K562 (cell line): Measurements from ENCODE around the gene AMZ1. TPM values are rescaled to one million over a fixed set of nuclear protein-coding genes. Genes with fewer than 3 reads are reported as not detected.

ENCODE experiments used
- CTBP1 ChIP-seq: fragments of 450-650 bp; IDR thresholded peaks from 2 replicates; pipeline ENCODE4 v1.6.1; 2016; ENCODE audit warnings: borderline replicate concordance
- E2F3 ChIP-seq: fragments of 250-450 bp; sonication (Bioruptor Pico); IDR thresholded peaks from 2 replicates; pipeline ENCODE4 v1.4.0; 2020; ENCODE audit warnings: mild to moderate bottlenecking
- FUS ChIP-seq: fragments of 200-400 bp; formaldehyde crosslinking; optimal IDR thresholded peaks from 2 replicates; pipeline ENCODE3; 2017; ENCODE audit warnings: low read depth, low read length
- LEF1 ChIP-seq: fragments of 450-650 bp; IDR thresholded peaks from 2 replicates; pipeline ENCODE4 v1.6.1; 2016; ENCODE audit warnings: mild to moderate bottlenecking
- MTA3 ChIP-seq: fragments of 450-650 bp; formaldehyde crosslinking; IDR thresholded peaks from 2 replicates; pipeline ENCODE4 v1.6.1; 2017; ENCODE audit warnings: mild to moderate bottlenecking, borderline replicate concordance
- SMC3 ChIP-seq: conservative IDR thresholded peaks from 2 replicates; pipeline ENCODE4 v1.6.1; 2011; ENCODE audit warnings: low read depth, low read length, improper control_type of control experiment; ENCODE audit not compliant: insufficient read depth
- TEAD1 ChIP-seq, 2 experiments: fragments of 450-650 bp in 1 of 2; sonication (generic) in 1 of 2; formaldehyde crosslinking; IDR thresholded peaks; 2 replicates each; pipeline versions ENCODE4 v1.4.0 to v1.8.0; 2020 to 2022; ENCODE audit warnings: mild to moderate bottlenecking in 2 of 2, missing genetic modification reagents in 1 of 2
- ZBTB7A ChIP-seq: IDR thresholded peaks from 2 replicates; pipeline ENCODE4 v1.6.1; 2011; ENCODE audit warnings: low read depth, mild to moderate bottlenecking, low read length, moderate library complexity, borderline replicate concordance; ENCODE audit not compliant: control insufficient read depth
- ZNF174 ChIP-seq: fragments of 250-450 bp; sonication (Bioruptor Pico); IDR thresholded peaks from 2 replicates; pipeline ENCODE4 v1.4.0; 2020; ENCODE audit warnings: mild to moderate bottlenecking
- ZNF282 ChIP-seq: sonication (generic); formaldehyde crosslinking; IDR thresholded peaks from 2 replicates; pipeline ENCODE4 v1.8.1; 2023; ENCODE audit warnings: missing genetic modification reagents
- ZNF324 ChIP-seq: fragments of 250-450 bp; sonication (Bioruptor Pico); IDR thresholded peaks from 2 replicates; pipeline ENCODE4 v1.4.0; 2020; ENCODE audit warnings: mild to moderate bottlenecking
- polyA plus RNA-seq, 8 experiments: library from polyadenylated mRNA; depleted of rRNA in 4 of 8; stranded (reverse) in 5 of 8; unstranded in 3 of 8; fragments of >200 nt; fragmentation: Nextera tagmentation in 2 of 8; fragmentation: Illumina TruSeq in 1 of 8; extraction: Ambion mirVana in 2 of 8; extraction: Trizol in 1 of 8; gene quantifications; 2 replicates each; pipeline versions ENCODE4 v1.2.1 to v1.2.3, GENCODE V29; 2011 to 2014; ENCODE audit warnings: inconsistent platforms in 1 of 8, missing spikeins in 1 of 8
- total RNA-seq, 7 experiments: library from RNA; depleted of rRNA in 6 of 7; stranded (reverse); fragments of >200 nt in 6 of 7; fragmentation: Illumina TruSeq in 2 of 7; extraction: Trizol in 2 of 7; gene quantifications; 2 replicates each; pipeline versions ENCODE4 v1.2.1 to v1.2.3, GENCODE V29; 2011 to 2021; ENCODE audit warnings: low replicate concordance in 1 of 7
- TF ChIP-seq, protein P1 (sequence below): sonication (generic); formaldehyde crosslinking; IDR thresholded peaks from 2 replicates; pipeline ENCODE4 v1.8.1; 2023; ENCODE audit warnings: mild to moderate bottlenecking, missing genetic modification reagents, moderate library complexity
- TF ChIP-seq, protein P2 (sequence below): IDR thresholded peaks from 2 replicates; pipeline ENCODE4 v1.6.1; 2011; ENCODE audit warnings: borderline replicate concordance, low read depth, mild to moderate bottlenecking, moderate library complexity, low read length; ENCODE audit not compliant: insufficient read depth, poor library complexity, severe bottlenecking
- TF ChIP-seq, protein P3 (sequence below): fragments of 450-650 bp; conservative IDR thresholded peaks from 2 replicates; pipeline ENCODE4 v1.6.1; 2016; ENCODE audit warnings: missing genetic modification characterization, low read depth, mild to moderate bottlenecking, missing compliant biosample characterization, moderate library complexity
- TF ChIP-seq, protein P4 (sequence below): fragments of 450-650 bp; IDR thresholded peaks from 2 replicates; pipeline ENCODE4 v1.7.1; 2018; ENCODE audit warnings: mild to moderate bottlenecking, low read depth; ENCODE audit not compliant: partially characterized antibody
- TF ChIP-seq, protein P5 (sequence below): fragments of 150-350 bp; IDR thresholded peaks from 2 replicates; pipeline ENCODE4 v1.6.1; 2014; ENCODE audit warnings: low read depth, mild to moderate bottlenecking, low read length, borderline replicate concordance

Gene AMZ1
- total and polyA plus RNA-seq, 9 of the 15 experiments (the other 6 are each of a cell fraction or from before 2014, with no cell fraction given) = not detected

DNA sequence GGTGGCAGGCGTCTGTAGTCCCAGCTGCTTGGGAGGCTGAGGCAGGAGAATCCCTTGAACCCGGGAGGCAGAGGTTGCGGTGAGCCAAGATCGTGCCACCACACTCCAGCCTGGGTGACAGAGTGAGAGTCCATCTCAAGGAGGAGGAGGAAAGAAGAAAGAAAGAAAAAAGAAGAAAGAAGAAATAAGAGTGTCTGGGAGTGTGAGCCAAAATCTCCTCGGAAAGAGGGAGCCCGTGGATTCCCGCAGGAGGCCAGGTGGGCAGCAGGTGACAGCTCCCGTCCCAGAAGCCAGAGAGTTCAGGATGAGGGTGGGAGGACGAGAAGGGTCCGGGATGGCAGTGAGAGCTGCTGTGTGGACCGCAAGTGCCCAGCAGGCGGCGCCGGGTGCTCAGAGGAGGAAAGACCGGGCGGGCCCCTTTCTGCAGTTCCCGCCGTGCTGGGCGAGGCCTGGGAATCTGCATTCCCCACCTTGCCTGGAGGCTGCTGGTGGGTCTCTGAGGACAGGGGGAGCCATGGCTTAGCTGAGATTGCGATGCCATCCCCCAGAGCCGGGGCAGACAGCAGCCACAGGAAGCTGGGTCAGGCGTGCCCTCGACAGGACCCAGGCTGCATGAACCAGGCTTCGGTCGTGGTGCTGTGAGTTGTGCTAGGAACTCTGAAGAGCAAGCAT lies 17.1 kb upstream of the AMZ1 start (continued):
- TF ChIP-seq, protein P1, sequence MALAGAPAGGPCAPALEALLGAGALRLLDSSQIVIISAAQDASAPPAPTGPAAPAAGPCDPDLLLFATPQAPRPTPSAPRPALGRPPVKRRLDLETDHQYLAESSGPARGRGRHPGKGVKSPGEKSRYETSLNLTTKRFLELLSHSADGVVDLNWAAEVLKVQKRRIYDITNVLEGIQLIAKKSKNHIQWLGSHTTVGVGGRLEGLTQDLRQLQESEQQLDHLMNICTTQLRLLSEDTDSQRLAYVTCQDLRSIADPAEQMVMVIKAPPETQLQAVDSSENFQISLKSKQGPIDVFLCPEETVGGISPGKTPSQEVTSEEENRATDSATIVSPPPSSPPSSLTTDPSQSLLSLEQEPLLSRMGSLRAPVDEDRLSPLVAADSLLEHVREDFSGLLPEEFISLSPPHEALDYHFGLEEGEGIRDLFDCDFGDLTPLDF (CRISPR knock-in tag) = peak; percentile 77; the same call in 1 of the 2 replicates
- TF ChIP-seq LEF1 (0 out of 2 replicates have a peak, but pooled peaks have one; percentile 28), ZNF174 (no peak), SMC3 (peak; percentile 91), FUS (no peak), CTBP1 (peak; percentile 70), ZNF324 (CRISPR knock-in tag) (0 out of 2 replicates have a peak, but pooled peaks have one; percentile 19), E2F3 (CRISPR knock-in tag) (peak; percentile 90), TEAD1 (CRISPR knock-in tag; IDR thresholded peaks at IDR 0.05) (peak in 1 of 2 experiments; percentile 17; a peak in 1 of 4 replicates), MTA3 (peak; percentile 54; the same call in 1 of the 2 replicates), ZBTB7A (peak; percentile 68; the same call in 1 of the 2 replicates), ZNF282 (CRISPR knock-in tag) (no peak)
- TF ChIP-seq, protein P2, sequence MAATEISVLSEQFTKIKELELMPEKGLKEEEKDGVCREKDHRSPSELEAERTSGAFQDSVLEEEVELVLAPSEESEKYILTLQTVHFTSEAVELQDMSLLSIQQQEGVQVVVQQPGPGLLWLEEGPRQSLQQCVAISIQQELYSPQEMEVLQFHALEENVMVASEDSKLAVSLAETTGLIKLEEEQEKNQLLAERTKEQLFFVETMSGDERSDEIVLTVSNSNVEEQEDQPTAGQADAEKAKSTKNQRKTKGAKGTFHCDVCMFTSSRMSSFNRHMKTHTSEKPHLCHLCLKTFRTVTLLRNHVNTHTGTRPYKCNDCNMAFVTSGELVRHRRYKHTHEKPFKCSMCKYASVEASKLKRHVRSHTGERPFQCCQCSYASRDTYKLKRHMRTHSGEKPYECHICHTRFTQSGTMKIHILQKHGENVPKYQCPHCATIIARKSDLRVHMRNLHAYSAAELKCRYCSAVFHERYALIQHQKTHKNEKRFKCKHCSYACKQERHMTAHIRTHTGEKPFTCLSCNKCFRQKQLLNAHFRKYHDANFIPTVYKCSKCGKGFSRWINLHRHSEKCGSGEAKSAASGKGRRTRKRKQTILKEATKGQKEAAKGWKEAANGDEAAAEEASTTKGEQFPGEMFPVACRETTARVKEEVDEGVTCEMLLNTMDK = peak; percentile 46
- TF ChIP-seq, protein P3, sequence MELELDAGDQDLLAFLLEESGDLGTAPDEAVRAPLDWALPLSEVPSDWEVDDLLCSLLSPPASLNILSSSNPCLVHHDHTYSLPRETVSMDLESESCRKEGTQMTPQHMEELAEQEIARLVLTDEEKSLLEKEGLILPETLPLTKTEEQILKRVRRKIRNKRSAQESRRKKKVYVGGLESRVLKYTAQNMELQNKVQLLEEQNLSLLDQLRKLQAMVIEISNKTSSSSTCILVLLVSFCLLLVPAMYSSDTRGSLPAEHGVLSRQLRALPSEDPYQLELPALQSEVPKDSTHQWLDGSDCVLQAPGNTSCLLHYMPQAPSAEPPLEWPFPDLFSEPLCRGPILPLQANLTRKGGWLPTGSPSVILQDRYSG (tag) = no peak
- TF ChIP-seq, protein P4, sequence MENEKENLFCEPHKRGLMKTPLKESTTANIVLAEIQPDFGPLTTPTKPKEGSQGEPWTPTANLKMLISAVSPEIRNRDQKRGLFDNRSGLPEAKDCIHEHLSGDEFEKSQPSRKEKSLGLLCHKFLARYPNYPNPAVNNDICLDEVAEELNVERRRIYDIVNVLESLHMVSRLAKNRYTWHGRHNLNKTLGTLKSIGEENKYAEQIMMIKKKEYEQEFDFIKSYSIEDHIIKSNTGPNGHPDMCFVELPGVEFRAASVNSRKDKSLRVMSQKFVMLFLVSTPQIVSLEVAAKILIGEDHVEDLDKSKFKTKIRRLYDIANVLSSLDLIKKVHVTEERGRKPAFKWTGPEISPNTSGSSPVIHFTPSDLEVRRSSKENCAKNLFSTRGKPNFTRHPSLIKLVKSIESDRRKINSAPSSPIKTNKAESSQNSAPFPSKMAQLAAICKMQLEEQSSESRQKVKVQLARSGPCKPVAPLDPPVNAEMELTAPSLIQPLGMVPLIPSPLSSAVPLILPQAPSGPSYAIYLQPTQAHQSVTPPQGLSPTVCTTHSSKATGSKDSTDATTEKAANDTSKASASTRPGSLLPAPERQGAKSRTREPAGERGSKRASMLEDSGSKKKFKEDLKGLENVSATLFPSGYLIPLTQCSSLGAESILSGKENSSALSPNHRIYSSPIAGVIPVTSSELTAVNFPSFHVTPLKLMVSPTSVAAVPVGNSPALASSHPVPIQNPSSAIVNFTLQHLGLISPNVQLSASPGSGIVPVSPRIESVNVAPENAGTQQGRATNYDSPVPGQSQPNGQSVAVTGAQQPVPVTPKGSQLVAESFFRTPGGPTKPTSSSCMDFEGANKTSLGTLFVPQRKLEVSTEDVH = peak; percentile 83
- TF ChIP-seq, protein P5, sequence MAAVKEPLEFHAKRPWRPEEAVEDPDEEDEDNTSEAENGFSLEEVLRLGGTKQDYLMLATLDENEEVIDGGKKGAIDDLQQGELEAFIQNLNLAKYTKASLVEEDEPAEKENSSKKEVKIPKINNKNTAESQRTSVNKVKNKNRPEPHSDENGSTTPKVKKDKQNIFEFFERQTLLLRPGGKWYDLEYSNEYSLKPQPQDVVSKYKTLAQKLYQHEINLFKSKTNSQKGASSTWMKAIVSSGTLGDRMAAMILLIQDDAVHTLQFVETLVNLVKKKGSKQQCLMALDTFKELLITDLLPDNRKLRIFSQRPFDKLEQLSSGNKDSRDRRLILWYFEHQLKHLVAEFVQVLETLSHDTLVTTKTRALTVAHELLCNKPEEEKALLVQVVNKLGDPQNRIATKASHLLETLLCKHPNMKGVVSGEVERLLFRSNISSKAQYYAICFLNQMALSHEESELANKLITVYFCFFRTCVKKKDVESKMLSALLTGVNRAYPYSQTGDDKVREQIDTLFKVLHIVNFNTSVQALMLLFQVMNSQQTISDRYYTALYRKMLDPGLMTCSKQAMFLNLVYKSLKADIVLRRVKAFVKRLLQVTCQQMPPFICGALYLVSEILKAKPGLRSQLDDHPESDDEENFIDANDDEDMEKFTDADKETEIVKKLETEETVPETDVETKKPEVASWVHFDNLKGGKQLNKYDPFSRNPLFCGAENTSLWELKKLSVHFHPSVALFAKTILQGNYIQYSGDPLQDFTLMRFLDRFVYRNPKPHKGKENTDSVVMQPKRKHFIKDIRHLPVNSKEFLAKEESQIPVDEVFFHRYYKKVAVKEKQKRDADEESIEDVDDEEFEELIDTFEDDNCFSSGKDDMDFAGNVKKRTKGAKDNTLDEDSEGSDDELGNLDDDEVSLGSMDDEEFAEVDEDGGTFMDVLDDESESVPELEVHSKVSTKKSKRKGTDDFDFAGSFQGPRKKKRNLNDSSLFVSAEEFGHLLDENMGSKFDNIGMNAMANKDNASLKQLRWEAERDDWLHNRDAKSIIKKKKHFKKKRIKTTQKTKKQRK = no peak
